K562 (cell line): ENCODE measurements around the gene UNC93B1. TPM values are rescaled to one million over a fixed set of nuclear protein-coding genes. Genes with fewer than 3 reads are reported as not detected.

ENCODE experiments used
- ADNP ChIP-seq: fragments of 200-800 bp; sonication (Bioruptor generic); IDR thresholded peaks from 2 replicates; pipeline ENCODE4 v1.6.1; 2016; ENCODE audit warnings: missing genetic modification characterization, missing compliant biosample characterization
- CREB5 ChIP-seq: fragments of 250-450 bp; sonication (Bioruptor Pico); IDR thresholded peaks from 2 replicates; pipeline ENCODE4 v1.5.0; 2020; ENCODE audit warnings: mild to moderate bottlenecking
- KDM4B ChIP-seq, 2 experiments: fragments of 450-650 bp in 1 of 2; sonication (generic) in 1 of 2; IDR thresholded peaks; 2 replicates each; pipeline ENCODE4 v1.6.1; 2016 to 2017; ENCODE audit warnings: borderline replicate concordance in 2 of 2, antibody characterized with exemption in 1 of 2, low read depth in 1 of 2, mild to moderate bottlenecking in 1 of 2
- KHSRP ChIP-seq: fragments of 450-650 bp; IDR thresholded peaks from 2 replicates; pipeline ENCODE4 v1.6.1; 2017
- MAFK ChIP-seq: IDR thresholded peaks from 2 replicates; pipeline ENCODE4 v1.6.1; 2011; ENCODE audit warnings: low read length, improper control_type of control experiment
- MITF ChIP-seq: IDR thresholded peaks from 2 replicates; pipeline ENCODE4 v1.6.1; 2014; ENCODE audit warnings: antibody characterized with exemption
- MTA1 ChIP-seq: fragments of 450-650 bp; IDR thresholded peaks from 2 replicates; pipeline ENCODE4 v1.6.1; 2017; ENCODE audit warnings: borderline replicate concordance
- POLR2H ChIP-seq: IDR thresholded peaks from 2 replicates; pipeline ENCODE4 v1.6.1; 2016; ENCODE audit warnings: missing genetic modification characterization, low read depth, mild to moderate bottlenecking, control low read depth, missing compliant biosample characterization, moderate library complexity
- POU5F1 ChIP-seq: fragments of 150-350 bp; IDR thresholded peaks from 2 replicates; pipeline ENCODE4 v1.6.1; 2014; ENCODE audit warnings: borderline replicate concordance, low read length, low read depth, mild to moderate bottlenecking; ENCODE audit not compliant: partially characterized antibody
- TAF7 ChIP-seq: fragments of 450-650 bp; IDR thresholded peaks from 2 replicates; pipeline ENCODE4 v1.6.1; 2016; ENCODE audit warnings: missing genetic modification characterization, missing compliant biosample characterization
- TBP ChIP-seq: optimal IDR thresholded peaks from 2 replicates; pipeline ENCODE3; 2011; ENCODE audit warnings: low read depth, low read length, improper control_type of control experiment
- ZNF23 ChIP-seq: fragments of 250-450 bp; sonication (Bioruptor Pico); IDR thresholded peaks from 2 replicates; pipeline ENCODE4 v1.4.0; 2020; ENCODE audit warnings: mild to moderate bottlenecking
- polyA plus RNA-seq, 8 experiments: library from polyadenylated mRNA; depleted of rRNA in 4 of 8; stranded (reverse) in 5 of 8; unstranded in 3 of 8; fragments of >200 nt; fragmentation: Nextera tagmentation in 2 of 8; fragmentation: Illumina TruSeq in 1 of 8; extraction: Ambion mirVana in 2 of 8; extraction: Trizol in 1 of 8; gene quantifications; 2 replicates each; pipeline versions ENCODE4 v1.2.1 to v1.2.3, GENCODE V29; 2011 to 2014; ENCODE audit warnings: inconsistent platforms in 1 of 8, missing spikeins in 1 of 8
- total RNA-seq, 7 experiments: library from RNA; depleted of rRNA in 6 of 7; stranded (reverse); fragments of >200 nt in 6 of 7; fragmentation: Illumina TruSeq in 2 of 7; extraction: Trizol in 2 of 7; gene quantifications; 2 replicates each; pipeline versions ENCODE4 v1.2.1 to v1.2.3, GENCODE V29; 2011 to 2021; ENCODE audit warnings: low replicate concordance in 1 of 7
- TF ChIP-seq, protein P1 (sequence below), 2 experiments: fragments of 450-650 bp; formaldehyde crosslinking in 1 of 2; IDR thresholded peaks; 2 replicates each; pipeline versions ENCODE4 v1.4.0 to v1.6.1; 2014 to 2020; ENCODE audit warnings: mild to moderate bottlenecking in 2 of 2, borderline replicate concordance in 1 of 2, low read depth in 1 of 2
- TF ChIP-seq, protein P2 (sequence below): sonication (generic); formaldehyde crosslinking; IDR thresholded peaks from 2 replicates; pipeline ENCODE4 v1.4.0; 2020; ENCODE audit warnings: mild to moderate bottlenecking, missing genetic modification reagents

UNC93B1 gene
- total and polyA plus RNA-seq, 9 of the 15 experiments (the other 6 are each of a cell fraction or from before 2014, with no cell fraction given): 0.10 to 13.6 (median 6.5) TPM

- TF ChIP-seq, protein P1, sequence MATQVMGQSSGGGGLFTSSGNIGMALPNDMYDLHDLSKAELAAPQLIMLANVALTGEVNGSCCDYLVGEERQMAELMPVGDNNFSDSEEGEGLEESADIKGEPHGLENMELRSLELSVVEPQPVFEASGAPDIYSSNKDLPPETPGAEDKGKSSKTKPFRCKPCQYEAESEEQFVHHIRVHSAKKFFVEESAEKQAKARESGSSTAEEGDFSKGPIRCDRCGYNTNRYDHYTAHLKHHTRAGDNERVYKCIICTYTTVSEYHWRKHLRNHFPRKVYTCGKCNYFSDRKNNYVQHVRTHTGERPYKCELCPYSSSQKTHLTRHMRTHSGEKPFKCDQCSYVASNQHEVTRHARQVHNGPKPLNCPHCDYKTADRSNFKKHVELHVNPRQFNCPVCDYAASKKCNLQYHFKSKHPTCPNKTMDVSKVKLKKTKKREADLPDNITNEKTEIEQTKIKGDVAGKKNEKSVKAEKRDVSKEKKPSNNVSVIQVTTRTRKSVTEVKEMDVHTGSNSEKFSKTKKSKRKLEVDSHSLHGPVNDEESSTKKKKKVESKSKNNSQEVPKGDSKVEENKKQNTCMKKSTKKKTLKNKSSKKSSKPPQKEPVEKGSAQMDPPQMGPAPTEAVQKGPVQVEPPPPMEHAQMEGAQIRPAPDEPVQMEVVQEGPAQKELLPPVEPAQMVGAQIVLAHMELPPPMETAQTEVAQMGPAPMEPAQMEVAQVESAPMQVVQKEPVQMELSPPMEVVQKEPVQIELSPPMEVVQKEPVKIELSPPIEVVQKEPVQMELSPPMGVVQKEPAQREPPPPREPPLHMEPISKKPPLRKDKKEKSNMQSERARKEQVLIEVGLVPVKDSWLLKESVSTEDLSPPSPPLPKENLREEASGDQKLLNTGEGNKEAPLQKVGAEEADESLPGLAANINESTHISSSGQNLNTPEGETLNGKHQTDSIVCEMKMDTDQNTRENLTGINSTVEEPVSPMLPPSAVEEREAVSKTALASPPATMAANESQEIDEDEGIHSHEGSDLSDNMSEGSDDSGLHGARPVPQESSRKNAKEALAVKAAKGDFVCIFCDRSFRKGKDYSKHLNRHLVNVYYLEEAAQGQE (IDR thresholded peaks at IDR 0.05; ENCODE audit: borderline replicate concordance): peak; percentile 73
- TF ChIP-seq, protein P1 (CRISPR knock-in tag; IDR thresholded peaks at IDR 0.05; ENCODE audit: low read depth): no peak
- TF ChIP-seq POLR2H (tag) (no peak), CREB5 (no peak), POU5F1 (no peak), TBP (peak; percentile 54), MITF (peak; percentile 37; the same call in 1 of the 2 replicates), MAFK (no peak), ADNP (tag) (no peak), MTA1 (no peak), ZNF23 (CRISPR knock-in tag) (no peak), KHSRP (no peak), KDM4B (IDR thresholded peaks at IDR 0.05; ENCODE audit: borderline replicate concordance in 2 of 2, low read depth in 1 of 2) (no peak), TAF7 (tag) (no peak)
- TF ChIP-seq, protein P2, sequence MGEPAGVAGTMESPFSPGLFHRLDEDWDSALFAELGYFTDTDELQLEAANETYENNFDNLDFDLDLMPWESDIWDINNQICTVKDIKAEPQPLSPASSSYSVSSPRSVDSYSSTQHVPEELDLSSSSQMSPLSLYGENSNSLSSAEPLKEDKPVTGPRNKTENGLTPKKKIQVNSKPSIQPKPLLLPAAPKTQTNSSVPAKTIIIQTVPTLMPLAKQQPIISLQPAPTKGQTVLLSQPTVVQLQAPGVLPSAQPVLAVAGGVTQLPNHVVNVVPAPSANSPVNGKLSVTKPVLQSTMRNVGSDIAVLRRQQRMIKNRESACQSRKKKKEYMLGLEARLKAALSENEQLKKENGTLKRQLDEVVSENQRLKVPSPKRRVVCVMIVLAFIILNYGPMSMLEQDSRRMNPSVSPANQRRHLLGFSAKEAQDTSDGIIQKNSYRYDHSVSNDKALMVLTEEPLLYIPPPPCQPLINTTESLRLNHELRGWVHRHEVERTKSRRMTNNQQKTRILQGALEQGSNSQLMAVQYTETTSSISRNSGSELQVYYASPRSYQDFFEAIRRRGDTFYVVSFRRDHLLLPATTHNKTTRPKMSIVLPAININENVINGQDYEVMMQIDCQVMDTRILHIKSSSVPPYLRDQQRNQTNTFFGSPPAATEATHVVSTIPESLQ: 0 out of 2 replicates have a peak, but pooled peaks have one; percentile 58
Measured at GRCh38 chr11:67996622-67997474, 7.0 kb downstream of the UNC93B1 start (continued).
